HG03460 (cell line): ENCODE measurements around the gene TRPV6.

Source experiments
- ATAC-seq: cut with Tn5 transposase; IDR thresholded peaks from one replicate; pipeline ENCODE4 v1.9.1; 2021; ENCODE audit not compliant: unreplicated experiment

The TRPV6 gene

GRCh38 chr7:142886866-142887265 lies 1.3 kb upstream of the TRPV6 start:
- ATAC-seq = no peak

DNA sequence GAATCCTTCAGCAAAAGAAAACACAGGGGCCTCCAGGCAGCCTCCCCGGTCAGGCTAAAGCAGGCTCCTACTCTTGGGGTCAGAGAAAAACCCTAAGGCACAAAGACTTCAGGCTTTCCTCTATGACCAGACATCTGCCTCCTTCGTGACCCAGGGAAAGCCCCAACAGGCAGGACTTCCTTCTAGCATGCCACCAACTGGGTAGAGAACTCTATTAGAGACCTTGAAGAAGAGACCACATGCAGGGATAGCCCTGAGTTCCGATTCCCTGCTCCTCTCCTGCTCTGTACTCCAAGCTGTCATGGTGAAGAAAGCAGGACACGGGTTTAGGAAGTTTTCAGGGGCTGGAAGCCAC lies 1.3 kb downstream of the TRPV6 start:
- no peak for ATAC-seq

- ATAC-seq = no peak
These were observed 1.8 kb downstream of the TRPV6 start for GRCh38 chr7:142883571-142884285.

DNA sequence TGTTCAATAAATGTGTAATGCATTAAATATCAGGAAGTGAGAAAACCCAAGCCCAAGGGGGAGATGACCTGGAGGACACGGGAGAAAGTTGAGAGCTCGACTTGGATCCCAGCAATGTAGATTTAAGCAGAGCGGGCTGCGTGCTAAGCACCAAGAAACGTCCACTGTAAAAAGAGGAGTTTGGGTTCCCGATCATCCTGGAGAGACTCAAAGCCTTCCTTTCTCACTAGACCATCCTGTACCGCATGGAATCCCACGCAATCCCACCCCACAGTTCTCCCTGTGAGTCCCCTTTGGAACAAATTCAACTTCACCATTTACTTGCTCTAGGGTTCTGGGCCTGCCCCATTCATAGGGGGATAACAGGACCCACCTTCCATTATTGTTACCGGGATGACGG lies 2.4 kb downstream of the TRPV6 start:
- no peak for ATAC-seq

DNA sequence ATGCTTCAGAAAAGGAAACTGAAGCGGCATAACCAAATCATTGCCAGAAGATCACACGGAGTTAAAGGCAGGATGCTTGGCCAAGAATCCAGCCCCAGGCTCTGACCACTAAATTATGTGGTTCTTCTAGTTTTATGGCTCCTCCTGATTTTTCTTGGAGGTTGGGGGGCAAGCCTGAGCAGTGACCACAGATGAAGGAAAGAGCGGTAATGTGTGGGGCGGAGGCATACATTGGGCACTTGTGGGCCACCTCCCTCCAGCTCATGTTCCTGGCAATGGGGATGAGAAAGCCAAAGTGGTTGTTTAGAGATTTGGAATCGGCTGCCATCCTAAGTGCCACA lies 3.2 kb downstream of the TRPV6 start:
- no peak for ATAC-seq

GRCh38 chr7:142881586-142882337 lies 3.8 kb downstream of the TRPV6 start:
- ATAC-seq = no peak

DNA sequence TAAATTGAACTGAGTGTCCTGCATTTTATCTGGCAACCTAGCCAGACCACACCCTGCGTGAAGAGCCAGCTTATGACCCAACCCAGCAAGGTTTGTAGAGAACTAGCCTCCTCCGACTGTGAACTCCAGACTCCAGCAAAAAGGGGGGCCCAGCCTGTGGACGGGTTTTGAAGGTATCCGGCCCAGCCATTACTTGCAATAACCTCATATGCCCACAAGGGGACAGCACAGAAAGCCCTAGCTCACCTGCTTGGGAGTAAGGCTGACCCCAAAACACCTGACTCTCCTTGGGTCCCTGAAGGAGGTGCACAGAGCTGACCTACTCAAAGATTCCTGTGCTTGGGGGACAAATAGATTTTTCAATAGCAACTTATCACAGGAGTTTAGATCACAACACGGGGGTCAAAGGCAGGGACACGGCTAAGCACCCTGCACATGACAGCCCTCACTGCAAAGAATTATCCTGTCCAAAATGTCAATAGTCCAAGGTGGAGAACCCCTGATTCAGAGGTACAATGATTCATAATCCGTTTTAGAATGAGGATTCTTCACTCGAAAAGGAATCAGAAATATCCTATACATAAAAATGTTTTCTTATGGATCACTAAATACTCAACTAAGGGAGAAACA lies 4.6 kb downstream of the TRPV6 start:
- peak; percentile 64 for ATAC-seq

GRCh38 chr7:142879060-142879459 lies 6.5 kb downstream of the TRPV6 start:
- no peak for ATAC-seq

DNA sequence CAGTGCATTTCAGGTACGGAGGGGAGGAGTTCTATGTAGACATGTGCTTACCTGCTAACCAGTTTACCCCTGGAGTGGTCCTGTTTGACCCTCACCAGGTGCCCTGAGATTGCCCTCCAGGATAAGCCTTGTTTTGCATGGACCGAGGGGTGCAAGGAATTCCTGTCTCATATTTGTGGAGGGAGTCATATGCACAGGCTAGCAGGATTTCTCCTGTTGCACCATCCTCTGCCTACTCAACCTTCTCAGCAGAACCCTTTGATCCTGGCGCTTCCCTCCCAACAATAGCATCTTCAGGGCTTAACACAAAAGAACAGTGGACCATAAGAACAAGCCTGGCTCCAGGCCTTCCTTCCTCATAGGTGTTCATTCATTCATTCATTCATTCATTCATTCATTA lies 7.2 kb downstream of the TRPV6 start:
- ATAC-seq = no peak

GRCh38 chr7:142876991-142877910 lies 8.3 kb downstream of the TRPV6 start:
- ATAC-seq = no peak

DNA sequence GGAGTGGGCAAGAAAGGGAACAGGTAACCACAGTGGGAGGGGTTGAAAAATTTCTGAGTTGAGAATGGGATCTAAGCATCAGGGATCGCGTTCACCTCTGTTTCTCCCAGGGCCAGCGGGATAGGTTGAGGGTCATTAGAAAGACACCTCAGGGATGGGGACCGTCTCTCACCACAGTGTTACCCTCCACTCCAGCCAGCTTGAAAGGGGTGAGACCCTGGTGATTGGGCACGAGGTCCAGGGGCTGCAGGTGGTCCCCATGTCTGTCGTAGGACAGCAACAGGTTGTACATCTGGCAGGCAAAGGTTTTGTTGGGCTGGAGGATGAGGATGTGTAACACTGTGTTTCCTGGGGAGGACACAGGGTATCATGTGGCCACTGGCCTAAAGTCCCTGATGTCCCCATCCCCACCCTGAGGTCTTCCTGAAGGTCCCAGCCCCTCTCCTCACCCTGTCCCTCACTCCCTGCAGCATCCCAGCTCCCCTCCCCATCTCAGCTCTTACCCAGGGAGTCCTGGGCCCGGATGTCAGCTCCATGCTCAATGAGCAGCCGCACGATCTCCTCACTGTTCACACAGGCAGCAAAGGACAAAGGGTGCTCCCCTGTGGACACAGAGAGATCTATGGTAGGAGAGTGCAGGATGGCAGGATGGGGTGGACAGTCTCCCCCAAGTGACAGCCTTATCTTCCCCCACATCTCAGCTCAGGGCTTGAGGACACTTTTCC lies 9.1 kb downstream of the TRPV6 start:
- no peak for ATAC-seq

DNA sequence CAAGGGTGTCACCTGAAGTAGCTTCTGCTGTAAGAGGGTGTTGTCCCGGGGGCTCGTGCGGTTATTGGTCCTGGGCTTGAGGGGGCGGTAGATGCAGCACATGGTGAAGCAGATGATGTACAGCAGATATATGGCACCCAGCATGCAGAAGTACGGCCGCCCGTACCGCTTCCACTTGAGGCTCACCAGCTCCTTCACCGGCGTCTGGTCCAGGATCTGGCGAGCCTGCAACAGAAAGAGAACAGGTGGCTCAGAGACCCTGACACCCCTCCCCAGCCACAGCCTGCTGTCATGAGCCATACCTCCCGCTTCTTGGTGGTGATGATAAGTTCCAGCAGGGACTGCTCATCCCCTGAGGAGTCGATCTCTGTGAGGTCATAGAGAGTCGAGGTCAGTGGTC lies 10.1 kb downstream of the TRPV6 start:
- ATAC-seq = no peak

- no peak for ATAC-seq
These were observed 10.7 kb downstream of the TRPV6 start for GRCh38 chr7:142874837-142875236.

DNA sequence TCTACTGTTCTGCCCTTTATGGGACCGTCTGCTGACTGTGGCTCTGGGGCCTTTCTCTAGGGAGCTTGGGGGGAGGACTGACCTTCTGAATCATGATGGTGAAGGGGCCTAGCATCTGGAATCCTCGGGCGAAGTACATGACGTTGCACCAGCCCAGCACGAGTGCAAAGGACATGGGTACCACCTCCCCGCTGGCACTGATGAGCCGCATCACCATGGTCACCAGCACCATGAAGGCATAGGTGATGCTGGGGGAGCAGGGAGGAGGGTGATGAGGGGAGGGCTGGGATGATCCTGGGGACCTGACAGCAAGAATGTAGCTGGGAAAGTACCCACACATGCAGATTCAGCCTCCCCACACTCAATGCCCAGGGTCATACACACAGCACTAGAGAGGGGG lies 11.1 kb downstream of the TRPV6 start:
- no peak for ATAC-seq

- no peak for ATAC-seq
These were observed 11.7 kb downstream of the TRPV6 start for GRCh38 chr7:142873871-142874270.

GRCh38 chr7:142873281-142873784 lies 12.2 kb downstream of the TRPV6 start:
- ATAC-seq = peak; percentile 62

GRCh38 chr7:142872106-142872675 lies 13.4 kb downstream of the TRPV6 start:
- ATAC-seq = no peak

DNA sequence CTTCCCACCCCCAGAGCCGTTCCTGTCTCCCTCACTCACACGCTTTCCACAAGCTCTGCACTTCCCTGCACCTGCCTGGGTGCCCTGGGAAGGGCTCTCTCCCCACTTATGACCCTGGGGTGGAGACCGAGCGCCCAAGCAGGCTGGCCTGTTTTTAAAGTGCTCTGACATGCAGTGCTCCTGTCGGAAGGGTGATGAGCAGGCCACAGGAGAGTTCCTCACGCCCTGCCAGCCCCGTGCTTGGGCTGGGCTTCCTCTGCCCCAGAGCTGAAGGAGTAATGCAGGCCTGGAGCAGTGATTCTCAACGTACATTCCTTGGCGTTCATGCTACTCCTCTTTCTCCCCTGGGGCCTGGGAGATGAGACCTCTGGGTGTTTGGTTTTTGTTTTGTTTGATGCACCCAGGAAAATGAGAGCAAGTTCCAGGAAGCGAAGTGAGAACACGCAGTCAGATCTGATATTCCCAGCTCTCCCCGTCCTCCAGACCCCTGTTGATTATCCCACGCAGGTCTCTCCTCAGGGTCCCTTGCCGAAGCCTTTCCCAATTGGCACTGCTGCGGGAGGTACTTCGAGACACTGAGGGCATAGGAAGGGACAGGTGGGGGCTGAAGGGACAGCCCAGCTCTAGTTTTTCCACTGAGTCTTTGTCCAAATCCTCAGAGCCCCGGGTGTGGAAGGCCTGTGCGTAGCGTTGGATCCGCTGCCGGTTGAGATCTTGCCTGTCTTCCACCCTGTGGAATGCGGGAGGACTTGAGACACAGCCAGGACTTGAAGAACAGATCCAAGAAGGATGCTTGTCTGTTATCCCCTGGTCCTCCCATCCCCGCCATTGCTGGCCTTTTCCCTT lies 14.1 kb downstream of the TRPV6 start:
- ATAC-seq = no peak

GRCh38 chr7:142870566-142871259 lies 14.8 kb downstream of the TRPV6 start:
- no peak for ATAC-seq
